Pancreas (tissue), 10 donors: ENCODE measurements around the gene C9orf85. TPM values are rescaled to one million over a fixed set of nuclear protein-coding genes. Genes with fewer than 3 reads are reported as not detected.

Experiments
- ATAC-seq, 4 donors: fragments of 200-7000 bp; cut with Tn5 transposase; one replicate each; pipeline versions ENCODE4 v1.8.0 to v1.9.1; 2020; ENCODE audit warnings: mild to moderate bottlenecking in 4 of 4, moderate library complexity in 4 of 4
- DNase-seq, 6 donors: peaks; one replicate each; pipeline ENCODE4 v3.0.0-alpha.2; 2020
- FAIRE-seq: peaks from 2 replicates; lab custom pipeline; 2012; peaks lifted over from hg19 to GRCh38; lab: Jason Lieb, UNC
- H3K27ac ChIP-seq, 4 donors: fragments of 200-600 bp; sonication (generic); 1 replicate in 3 of 4; 2 replicates in 1 of 4; pipeline versions ENCODE4 v1.5.0 to v1.8.0; 2020
- H3K27me3 ChIP-seq, 4 donors: fragments of 200-600 bp; one replicate each; pipeline ENCODE4 v1.8.0; 2021
- H3K36me3 ChIP-seq, 3 donors: fragments of 200-600 bp; sonication (generic) in 1 of 3; one replicate each; pipeline versions ENCODE4 v1.5.0 to v1.8.0; 2020 to 2021
- H3K4me1 ChIP-seq, 3 donors: fragments of 200-600 bp; one replicate each; pipeline ENCODE4 v1.8.0; 2021
- H3K4me3 ChIP-seq, 4 donors: fragments of 200-600 bp; sonication (generic) in 2 of 4; one replicate each; pipeline versions ENCODE4 v1.5.0 to v1.8.0; 2020 to 2021
- H3K9me3 ChIP-seq, 4 donors: fragments of 200-600 bp; one replicate each; pipeline ENCODE4 v1.8.0; 2021
- CTCF ChIP-seq, 4 donors: fragments of 200-600 bp; sonication (generic) in 3 of 4; IDR thresholded peaks; one replicate each; pipeline versions ENCODE4 v1.5.0 to v1.8.0; 2021; ENCODE audit warnings: antibody characterized with exemption in 4 of 4
- WGBS, 2 donors: extraction: QIAGEN DNeasy Blood & Tissue Kit; methylation state at CpG; one replicate each; pipeline ENCODE4 v1.1.7; 2013; 5-methylcytosine and 5-hydroxymethylcytosine counted together
- intact Hi-C, 3 donors: fragments of 100-400 bp; cut with DNase I; formaldehyde crosslinking; loops; one replicate each; pipeline versions ENCODE4 v1.11.1 to v1.14.2; 2022
- polyA plus RNA-seq, 2 donors: library from polyadenylated mRNA; stranded (reverse); fragments of 200-250 nt; gene quantifications; one replicate each; pipeline ENCODE4 v1.2.3, GENCODE V29; 2013
- total RNA-seq, 6 donors: library from RNA; stranded (reverse); fragmentation: NEBNext Ultra II Directional in 4 of 6; extraction: Animal tissue kit (Norgen Biotek cat#: 25700) in 4 of 6; gene quantifications; one replicate each; pipeline versions ENCODE4 v1.2.1 to v1.2.4, GENCODE V29; 2021 to 2023
- donor health status: healthy with polysubstance abuse.
- donor health status: DM: no; HTN: no; CAD: no; lungs with moderate emphysema.
- donor health status: DM: no; HTN: no; CAD: no.
- donor health status: control.
- donor health status: control.
- donor health status: Bipolar disorder and iron deficiency.
- donor health status: DM: yes; HTN: yes; CAD: no.
- donor health status: DM: no; HTN: no; CAD: no.
- donor health status: DM: no; HTN: no; CAD: no.
- donor health status: DM: yes; HTN: yes; CAD: no.

Gene C9orf85
- total and polyA plus RNA-seq, 8 donors = 3.9 to 10.0 (median 5.6) TPM

GRCh38 chr9:71968541-71969090, 57.2 kb downstream of the C9orf85 start:
- no peak overlapping the region for H3K27ac ChIP-seq
- H3K4me3 ChIP-seq = no peak overlapping the region
- WGBS, 2 donors = 88 to 89% methylated on average over 10 of the region's 10 CpGs
- no peak for TF ChIP-seq CTCF (IDR thresholded peaks at IDR 0.05)
- no peaks in the 10 kb centered on the region for H3K36me3 ChIP-seq
- no peaks in the 10 kb centered on the region for H3K4me1 ChIP-seq
- DNase-seq (no peak), ATAC-seq (no peak), FAIRE-seq (no peak)
- H3K27me3 ChIP-seq = no peaks in the 10 kb centered on the region
- intact Hi-C loops = no loop called here
- no peaks in the 10 kb centered on the region for H3K9me3 ChIP-seq

- ATAC-seq (no peak), FAIRE-seq (no peak), DNase-seq (no peak)
- H3K36me3 ChIP-seq = no peaks in the 10 kb centered on the region
- H3K4me3 ChIP-seq = no peak overlapping the region
- no peaks in the 10 kb centered on the region for H3K27me3 ChIP-seq
- intact Hi-C loops = no loop called here
- no peak overlapping the region for H3K27ac ChIP-seq
- no peaks in the 10 kb centered on the region for H3K4me1 ChIP-seq
- no peak for TF ChIP-seq CTCF (IDR thresholded peaks at IDR 0.05)
- no peaks in the 10 kb centered on the region for H3K9me3 ChIP-seq
Observed at GRCh38 chr9:71975833-71976232, 64.4 kb downstream of the C9orf85 start.

GRCh38 chr9:71977003-71977402, 65.6 kb downstream of the C9orf85 start:
- DNase-seq (no peak), FAIRE-seq (no peak), ATAC-seq (no peak)
- Histone ChIP-seq H3K27ac (no peak overlapping the region), H3K4me3 (no peak overlapping the region), H3K36me3 (no peaks in the 10 kb centered on the region), H3K27me3 (no peaks in the 10 kb centered on the region), H3K9me3 (no peaks in the 10 kb centered on the region), H3K4me1 (no peaks in the 10 kb centered on the region)
- intact Hi-C loops = no loop called here
- TF ChIP-seq CTCF (IDR thresholded peaks at IDR 0.05) = no peak
- 65 to 69% methylated on average over 3 of the region's 3 CpGs for WGBS, 2 donors

GRCh38 chr9:71980266-71981190, 69.1 kb downstream of the C9orf85 start:
- H3K4me3 ChIP-seq = no peak overlapping the region
- no peak for TF ChIP-seq CTCF (IDR thresholded peaks at IDR 0.05)
- no peaks in the 10 kb centered on the region for H3K36me3 ChIP-seq
- WGBS, 2 donors = 67% methylated on average over 5 of the region's 5 CpGs
- FAIRE-seq = no peak
- no peak for DNase-seq
- H3K9me3 ChIP-seq = no peaks in the 10 kb centered on the region
- intact Hi-C loops = no loop called here
- no peak overlapping the region for H3K27ac ChIP-seq
- no peak for ATAC-seq
- no peaks in the 10 kb centered on the region for H3K4me1 ChIP-seq
- H3K27me3 ChIP-seq = no peaks in the 10 kb centered on the region

GRCh38 chr9:71981944-71982343, 70.5 kb downstream of the C9orf85 start:
- TF ChIP-seq CTCF (IDR thresholded peaks at IDR 0.05) = no peak
- H3K36me3 ChIP-seq = no peaks in the 10 kb centered on the region
- no peaks in the 10 kb centered on the region for H3K4me1 ChIP-seq
- no peak for FAIRE-seq
- H3K27ac ChIP-seq = no peak overlapping the region
- H3K27me3 ChIP-seq = no peaks in the 10 kb centered on the region
- H3K4me3 ChIP-seq = no peak overlapping the region
- no peak for ATAC-seq
- no peaks in the 10 kb centered on the region for H3K9me3 ChIP-seq
- intact Hi-C loops = no loop called here
- 91 to 95% methylated on average over 2 of the region's 2 CpGs for WGBS, 2 donors
- DNase-seq = no peak
